Calu3 (cell line): ENCODE data around the gene FOXA3. TPM values are rescaled to one million over a fixed set of nuclear protein-coding genes. Genes with fewer than 3 reads are reported as not detected.
A peak's percentile ranks its signal among the peaks of the same experiment; 100 is the strongest.

Source experiments
- BruUV-seq: library from RNA; stranded (reverse); fragments of 400-500 nt; replicated peaks from 2 replicates; lab custom pipeline; 2021; lab: Mats Ljungman, UMichigan
- CTCF ChIA-PET: fragments of 300-600 bp; sonication (Branson Sonifier 250); formaldehyde crosslinking; loops from one replicate; lab custom pipeline; 2022; ENCODE audit warnings: antibody characterized with exemption; lab: Charles Lee
- DNase-seq: peaks from one replicate; pipeline ENCODE4 v3.0.0; 2022
- H3K27ac Mint-ChIP-seq: one replicate; pipeline ENCODE4 v1.8.0; 2022; ENCODE audit warnings: mixed read lengths; ENCODE audit not compliant: unreplicated experiment
- H3K27me3 Mint-ChIP-seq: one replicate; pipeline ENCODE4 v1.8.0; 2022; ENCODE audit warnings: mixed read lengths; ENCODE audit not compliant: unreplicated experiment
- H3K36me3 Mint-ChIP-seq: one replicate; pipeline ENCODE4 v1.8.0; 2022; ENCODE audit warnings: mild to moderate bottlenecking, moderate library complexity, mixed read lengths; ENCODE audit not compliant: insufficient read depth, unreplicated experiment
- H3K4me1 Mint-ChIP-seq: one replicate; pipeline ENCODE4 v1.8.0; 2022; ENCODE audit warnings: mild to moderate bottlenecking, low read depth, mixed read lengths; ENCODE audit not compliant: unreplicated experiment
- H3K4me3 Mint-ChIP-seq: one replicate; pipeline ENCODE4 v1.8.0; 2022; ENCODE audit warnings: mild to moderate bottlenecking, low read depth, moderate library complexity, mixed read lengths; ENCODE audit not compliant: unreplicated experiment
- H3K9me3 Mint-ChIP-seq: one replicate; pipeline ENCODE4 v1.8.0; 2022; ENCODE audit warnings: low read depth, mixed read lengths; ENCODE audit not compliant: unreplicated experiment
- CTCF ChIP-seq: fragments of 200-600 bp; IDR thresholded peaks from one replicate; pipeline ENCODE4 v1.8.0; 2022; ENCODE audit warnings: antibody characterized with exemption; ENCODE audit not compliant: unreplicated experiment
- intact Hi-C: fragments of 100-400 bp; cut with micrococcal nuclease; formaldehyde crosslinking; loops from one replicate; pipeline ENCODE4 v1.10.0; 2022; ENCODE audit not compliant: unreplicated experiment
- total RNA-seq: library from RNA; stranded (reverse); gene quantifications from 2 replicates; pipeline ENCODE4 v1.2.3, GENCODE V29; 2022

FOXA3 gene
- total RNA-seq, 1 experiment from 2014 or later = 12.1 TPM

GRCh38 chr19:45820413-45821102 is 43.6 kb upstream of the FOXA3 start:
- Mint-ChIP-seq H3K27me3 (no peaks in the 10 kb centered on the region), H3K27ac (no peak overlapping the region), H3K4me1 (no peaks in the 10 kb centered on the region), H3K36me3 (peaks cover 59% of the 10 kb centered on the region), H3K9me3 (no peaks in the 10 kb centered on the region), H3K4me3 (no peak overlapping the region)
- no peak for DNase-seq
- CTCF ChIA-PET = no interaction called here
- no peak for TF ChIP-seq CTCF
- BruUV-seq = no TSS peak
- intact Hi-C loops = no loop called here

DNA sequence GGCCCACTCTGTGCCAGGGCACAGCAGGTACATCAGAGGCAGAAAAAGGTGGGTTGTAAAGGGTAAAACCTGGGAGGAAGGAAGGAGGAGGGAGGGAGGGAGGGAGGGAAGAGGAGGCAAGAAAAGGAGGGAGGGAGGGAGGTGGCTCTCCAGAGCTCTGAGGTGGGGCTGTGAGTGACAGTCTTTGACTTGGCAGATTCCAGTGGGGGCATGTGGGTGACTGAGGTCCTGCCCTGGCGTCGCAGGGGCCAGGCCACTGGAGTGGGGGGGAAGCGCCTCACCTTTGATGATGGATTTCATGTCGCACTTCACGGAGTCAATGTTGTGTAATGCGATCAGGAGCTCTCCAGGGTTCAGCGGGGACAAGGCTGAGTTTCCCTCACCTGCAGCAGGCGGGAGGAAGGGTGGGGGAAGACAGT is 43.0 kb upstream of the FOXA3 start:
- H3K9me3 Mint-ChIP-seq = no peaks in the 10 kb centered on the region
- no TSS peak for BruUV-seq
- H3K4me3 Mint-ChIP-seq = no peak overlapping the region
- no peak for TF ChIP-seq CTCF
- no peak for DNase-seq
- intact Hi-C loops = no loop called here
- CTCF ChIA-PET = no interaction called here
- H3K27me3 Mint-ChIP-seq = no peaks in the 10 kb centered on the region
- H3K27ac Mint-ChIP-seq = peak overlapping the region; percentile 70
- H3K36me3 Mint-ChIP-seq = peaks cover 57% of the 10 kb centered on the region
- no peaks in the 10 kb centered on the region for H3K4me1 Mint-ChIP-seq

DNA sequence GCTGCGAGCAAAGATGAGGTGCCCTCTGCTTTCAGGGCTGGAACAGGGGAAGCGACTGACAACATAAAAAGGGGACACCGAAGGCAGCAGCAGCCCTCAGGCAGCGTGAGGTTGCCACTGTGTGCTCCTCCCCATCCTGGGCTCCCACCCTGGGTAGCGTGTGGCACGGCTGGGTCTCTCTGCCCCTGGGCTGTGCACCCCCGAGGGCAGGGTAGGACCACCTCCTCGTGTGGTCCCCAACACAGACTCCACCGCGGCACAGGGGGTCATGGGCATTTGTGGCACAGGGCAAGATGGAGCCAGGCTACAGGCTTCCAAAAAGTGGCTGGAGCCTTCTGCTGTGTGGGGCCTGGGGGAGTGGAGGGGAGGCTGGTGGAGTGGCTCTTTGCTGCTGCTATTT is 42.6 kb upstream of the FOXA3 start:
- Mint-ChIP-seq H3K4me3 (no peak overlapping the region), H3K27ac (peak overlapping the region; percentile 70), H3K9me3 (no peaks in the 10 kb centered on the region), H3K36me3 (peaks cover 60% of the 10 kb centered on the region), H3K27me3 (no peaks in the 10 kb centered on the region), H3K4me1 (no peaks in the 10 kb centered on the region)
- no peak for TF ChIP-seq CTCF
- intact Hi-C loops = no loop called here
- no peak for DNase-seq
- no TSS peak for BruUV-seq
- CTCF ChIA-PET = no interaction called here

DNA sequence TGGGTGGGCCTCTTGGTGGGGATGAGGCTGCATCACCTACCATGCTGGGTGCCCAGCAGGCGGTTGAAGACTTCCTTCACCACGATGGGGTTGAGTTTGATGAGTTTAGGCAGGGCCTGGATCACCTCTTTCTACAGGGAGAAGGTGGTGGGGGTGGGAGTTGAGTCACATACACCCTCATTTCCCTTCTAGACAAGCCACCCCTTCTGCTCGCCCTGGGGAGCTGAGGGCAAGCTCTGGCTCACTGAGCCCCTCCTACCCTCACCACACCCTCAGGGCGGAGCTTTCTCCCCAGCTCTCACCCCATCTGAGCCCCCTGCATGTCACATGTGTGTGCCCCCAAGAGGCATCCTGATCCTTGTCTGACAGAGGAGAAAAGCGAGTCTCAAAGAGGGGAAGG is 41.4 kb upstream of the FOXA3 start:
- H3K9me3 Mint-ChIP-seq = no peaks in the 10 kb centered on the region
- H3K27ac Mint-ChIP-seq = no peak overlapping the region
- intact Hi-C loops = no loop called here
- CTCF ChIA-PET = no interaction called here
- no peak for DNase-seq
- H3K4me1 Mint-ChIP-seq = no peaks in the 10 kb centered on the region
- TF ChIP-seq CTCF = no peak
- H3K4me3 Mint-ChIP-seq = no peak overlapping the region
- no TSS peak for BruUV-seq
- H3K27me3 Mint-ChIP-seq = no peaks in the 10 kb centered on the region
- H3K36me3 Mint-ChIP-seq = peaks cover 62% of the 10 kb centered on the region
